SK-N-SH (cell line): ENCODE data around the gene IGF1R.

Experiments used
- CTCF ChIP-seq: fragments of 200-600 bp; sonication (generic); IDR thresholded peaks from 2 replicates; pipeline ENCODE4 v1.6.1; 2017; ENCODE audit warnings: antibody characterized with exemption, mild to moderate bottlenecking, moderate library complexity
- GABPA ChIP-seq: IDR thresholded peaks from 2 replicates; pipeline ENCODE4 v1.4.0; 2012; ENCODE audit warnings: low read depth, mild to moderate bottlenecking
- JUND ChIP-seq: IDR thresholded peaks from 2 replicates; pipeline ENCODE4 v1.4.0; 2012
- MXI1 ChIP-seq: IDR thresholded peaks from 2 replicates; pipeline ENCODE4 v1.6.1; 2012; ENCODE audit warnings: mild to moderate bottlenecking, low read depth, low read length, improper control_type of control experiment
- NFIC ChIP-seq: IDR thresholded peaks from 2 replicates; pipeline ENCODE4 v1.4.0; 2012; ENCODE audit warnings: borderline replicate concordance
- POLR2AphosphoS5 ChIP-seq: IDR thresholded peaks from 2 replicates; pipeline ENCODE4 v1.6.1; 2012; ENCODE audit warnings: low read depth, low read length
- RAD21 ChIP-seq: IDR thresholded peaks from 2 replicates; pipeline ENCODE4 v1.6.1; 2012; ENCODE audit warnings: mild to moderate bottlenecking, low read length
- REST ChIP-seq: IDR thresholded peaks from 2 replicates; pipeline ENCODE4 v1.6.1; 2012; ENCODE audit warnings: mild to moderate bottlenecking, low read depth, low read length, moderate library complexity
- TCF12 ChIP-seq: IDR thresholded peaks from 2 replicates; pipeline ENCODE4 v1.4.0; 2012
- TEAD4 ChIP-seq: IDR thresholded peaks from 2 replicates; pipeline ENCODE4 v1.4.0; 2012; ENCODE audit warnings: mild to moderate bottlenecking, borderline replicate concordance; ENCODE audit not compliant: insufficient read depth
- YY1 ChIP-seq: IDR thresholded peaks from 2 replicates; pipeline ENCODE4 v1.4.0; 2012; ENCODE audit warnings: low read depth, mild to moderate bottlenecking

DNA sequence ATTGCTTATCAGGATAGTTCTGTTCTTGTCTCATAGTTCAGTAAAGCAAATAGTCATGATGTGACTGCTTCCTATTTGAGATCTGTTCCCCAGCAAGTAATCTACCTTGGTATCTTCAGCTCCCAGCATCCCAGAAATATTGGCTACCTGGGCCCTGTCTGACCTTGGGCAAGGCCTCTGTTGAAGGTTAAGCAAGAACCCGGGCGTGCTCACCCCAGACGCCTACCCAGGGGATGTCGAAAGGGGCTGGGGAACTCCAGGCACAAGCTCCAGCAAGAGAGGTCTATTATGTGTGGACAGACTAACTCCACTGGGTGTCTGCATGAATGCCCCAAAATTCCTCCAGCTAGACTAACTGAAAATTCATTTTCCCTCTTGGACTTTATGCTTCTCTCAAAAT is 37.3 kb upstream of the IGF1R start:
- no peak for TF ChIP-seq NFIC
- no peak for TF ChIP-seq TCF12
- no peak for TF ChIP-seq GABPA
- no peak for TF ChIP-seq JUND
- TF ChIP-seq CTCF, result no peak
- TF ChIP-seq TEAD4, result no peak
- no peak for TF ChIP-seq RAD21
- TF ChIP-seq REST, result no peak
- TF ChIP-seq YY1, result no peak
- TF ChIP-seq POLR2AphosphoS5, result no peak
- no peak for TF ChIP-seq MXI1
